Bronchial smooth muscle cell (primary cell): Measurements from ENCODE around the gene TAB2. TPM values are rescaled to one million over a fixed set of nuclear protein-coding genes. Genes with fewer than 3 reads are reported as not detected.

Source experiments
- total RNA-seq: library from RNA; depleted of rRNA; stranded (reverse); fragments of >200 nt; gene quantifications from 2 replicates; pipeline ENCODE4 v1.2.1, GENCODE V29; 2014

Gene TAB2
- total RNA-seq, result 9.5 and 14.0 TPM in 2 replicates

GRCh38 chr6:149317644-149318571 is at the start of gene TAB2:
TSS of gene TAB2 (plus strand) at chr6:149317712. CDS start at chr6:149369998, 52,286 bp downstream.

GRCh38 chr6:149400050-149400449 is 82.5 kb downstream of the TAB2 start, which contains the start of gene SUMO4:
TSS of gene SUMO4 (plus strand) at chr6:149400262. CDS start at chr6:149400392, 130 bp downstream.

Other genes starting within 250 kb of the TAB2 start
- 0.52 and 1.6 TPM in 2 replicates for gene SUMO4, start 82.5 kb downstream of the TAB2 start, total RNA-seq
- 0.09 and 0.16 TPM in 2 replicates for gene ZC3H12D, start 167.3 kb downstream of the TAB2 start, total RNA-seq
- 23.5 and 32.5 TPM in 2 replicates for gene PPIL4, start 228.3 kb downstream of the TAB2 start, total RNA-seq
- gene GINM1, start 248.7 kb downstream of the TAB2 start, total RNA-seq, result 45.4 and 47.6 TPM in 2 replicates